Skeletal muscle tissue (tissue), 4 donors: ENCODE results near the gene PLCB1. TPM values are rescaled to one million over a fixed set of nuclear protein-coding genes. Genes with fewer than 3 reads are reported as not detected.

Experiments used
- H3K27ac ChIP-seq: one replicate; pipeline ENCODE4 v1.7.0; 2013; ENCODE audit warnings: mild to moderate bottlenecking, low read depth, low read length, inconsistent platforms
- H3K27me3 ChIP-seq, 3 donors: one replicate each; pipeline ENCODE4 v1.7.0; 2013; ENCODE audit warnings: low read length in 3 of 3; ENCODE audit not compliant: control insufficient read depth in 3 of 3, insufficient read depth in 3 of 3
- H3K36me3 ChIP-seq, 3 donors: one replicate each; pipeline ENCODE4 v1.7.0; 2013; ENCODE audit warnings: low read length in 3 of 3; ENCODE audit not compliant: control insufficient read depth in 3 of 3, insufficient read depth in 3 of 3
- H3K4me1 ChIP-seq, 3 donors: one replicate each; pipeline ENCODE4 v1.7.0; 2013; ENCODE audit warnings: low read length in 3 of 3, mild to moderate bottlenecking in 3 of 3; ENCODE audit not compliant: control insufficient read depth in 3 of 3, insufficient read depth in 3 of 3
- H3K4me3 ChIP-seq, 3 donors: one replicate each; pipeline ENCODE4 v1.7.0; 2013; ENCODE audit warnings: low read length in 3 of 3
- H3K9ac ChIP-seq, 3 donors: one replicate each; pipeline ENCODE4 v1.7.0; 2013; ENCODE audit warnings: low read length in 3 of 3, mild to moderate bottlenecking in 3 of 3, moderate library complexity in 2 of 3, low read depth in 1 of 3
- H3K9me3 ChIP-seq, 3 donors: one replicate each; pipeline ENCODE4 v1.7.0; 2013; ENCODE audit warnings: low read length in 3 of 3; ENCODE audit not compliant: control insufficient read depth in 3 of 3
- total RNA-seq: library from RNA; depleted of rRNA; stranded (reverse); fragments of >200 nt; gene quantifications from one replicate; pipeline ENCODE4 v1.2.3, GENCODE V29; 2014
- donor health status: Osteomylitis.

PLCB1 gene
- total RNA-seq, 1 donor from 2014 or later: 13.0 TPM

DNA sequence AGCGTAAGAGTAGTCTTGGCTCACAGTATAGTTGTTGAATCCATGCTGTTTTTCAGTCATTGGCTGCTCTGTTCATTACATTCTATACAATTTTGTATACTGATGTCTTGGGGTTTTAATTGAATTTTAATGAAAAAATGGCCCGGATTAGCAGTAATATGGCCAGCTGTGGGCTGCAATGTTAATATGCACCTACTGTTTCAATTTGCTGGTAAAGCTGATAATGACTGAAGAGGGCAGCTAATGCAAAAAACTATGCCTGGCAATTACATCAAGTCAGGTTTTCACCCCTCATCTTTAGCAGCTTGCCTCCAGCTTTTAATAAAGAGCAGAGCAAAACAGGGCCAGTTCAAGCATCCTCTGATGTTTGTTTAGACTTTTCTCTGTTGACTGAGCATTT lies 394.5 kb downstream of the PLCB1 start:
- no peak overlapping the region for H3K9ac ChIP-seq

DNA sequence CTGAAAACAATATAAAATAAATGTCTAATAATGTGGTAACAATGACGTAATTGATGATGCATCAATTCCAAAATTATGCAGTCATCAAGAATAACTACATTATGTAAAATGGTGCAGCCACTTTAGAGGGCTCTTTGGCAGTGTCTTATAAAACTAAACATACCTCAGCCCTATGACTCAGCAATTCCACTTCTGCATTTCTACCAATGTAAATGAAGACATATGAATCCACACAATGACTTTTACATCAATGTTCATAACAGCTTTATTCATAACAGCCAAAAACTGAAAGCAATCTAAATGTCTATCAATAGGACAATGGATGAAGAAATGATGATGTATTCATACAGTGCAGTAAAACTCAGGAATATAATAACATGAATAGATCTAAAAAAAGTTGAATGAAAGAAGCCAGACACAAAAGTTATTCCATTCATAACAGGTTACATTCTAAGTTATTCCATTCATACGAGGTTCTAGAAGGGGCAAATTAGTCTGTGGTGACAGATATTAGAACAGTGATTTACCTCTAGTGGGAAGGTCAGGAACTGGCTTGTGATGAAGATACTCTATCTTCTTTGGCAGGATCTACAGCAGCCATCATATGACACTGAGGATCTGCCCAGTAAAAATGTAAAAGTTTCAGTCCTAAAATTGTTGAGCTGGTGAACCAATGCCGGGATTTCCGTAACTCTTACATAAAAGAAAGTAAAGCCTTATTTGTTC lies 396.1 kb downstream of the PLCB1 start:
- H3K27ac ChIP-seq: no peak overlapping the region
- H3K36me3 ChIP-seq: no peaks in the 10 kb centered on the region
- no peaks in the 10 kb centered on the region for H3K9me3 ChIP-seq
- no peaks in the 10 kb centered on the region for H3K4me1 ChIP-seq
- no peak overlapping the region for H3K9ac ChIP-seq
- H3K4me3 ChIP-seq: no peak overlapping the region
- no peaks in the 10 kb centered on the region for H3K27me3 ChIP-seq

More for the DNA sequence above, 394.5 kb downstream of the PLCB1 start:
- H3K4me3 ChIP-seq: no peak overlapping the region
- H3K4me1 ChIP-seq: no peaks in the 10 kb centered on the region
- H3K27ac ChIP-seq: no peak overlapping the region
- H3K9me3 ChIP-seq: no peaks in the 10 kb centered on the region
- no peaks in the 10 kb centered on the region for H3K36me3 ChIP-seq
- no peaks in the 10 kb centered on the region for H3K27me3 ChIP-seq

DNA sequence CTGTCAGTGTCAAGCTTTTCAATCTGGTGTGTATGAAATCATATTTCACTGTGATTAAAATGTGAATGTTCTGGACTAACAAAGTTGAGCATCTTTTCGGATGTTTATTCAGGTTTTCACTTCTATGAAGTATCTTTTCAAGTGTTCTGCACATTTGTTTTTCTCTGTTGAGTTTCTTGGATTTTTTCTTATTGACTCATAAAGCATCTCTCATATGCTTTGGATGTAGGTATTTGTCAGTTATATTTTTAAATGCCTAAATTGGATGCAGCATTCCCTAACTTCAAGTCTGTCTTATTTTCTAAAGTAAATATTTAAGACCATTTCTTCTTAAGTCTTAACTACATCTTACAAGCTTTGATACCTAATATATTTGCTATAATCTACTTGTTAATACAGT lies 398.0 kb downstream of the PLCB1 start:
- Histone ChIP-seq H3K27me3 (no peaks in the 10 kb centered on the region), H3K27ac (no peak overlapping the region), H3K9me3 (no peaks in the 10 kb centered on the region), H3K36me3 (no peaks in the 10 kb centered on the region), H3K4me1 (no peaks in the 10 kb centered on the region), H3K9ac (no peak overlapping the region), H3K4me3 (no peak overlapping the region)

DNA sequence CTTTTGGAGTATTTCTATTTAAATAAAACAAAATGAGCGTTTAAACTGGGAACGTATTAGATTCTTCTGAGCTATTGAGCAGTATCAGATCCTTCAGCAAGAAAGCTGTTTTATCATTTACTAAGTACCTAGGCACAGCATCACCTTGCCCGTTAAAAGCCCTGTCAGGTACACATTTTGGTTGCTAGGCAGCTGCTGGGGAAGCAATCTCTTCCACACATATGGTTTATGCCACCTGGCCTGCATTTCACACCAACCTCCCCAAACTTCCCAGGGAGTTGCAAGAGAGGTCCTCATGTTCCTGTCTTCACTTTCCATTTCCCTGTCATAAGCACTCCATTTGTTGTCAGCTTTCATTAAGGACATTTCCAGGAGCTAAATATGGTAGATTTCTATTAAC lies 400.1 kb downstream of the PLCB1 start:
- Histone ChIP-seq H3K9ac (no peak overlapping the region), H3K27ac (no peak overlapping the region), H3K9me3 (no peaks in the 10 kb centered on the region), H3K27me3 (no peaks in the 10 kb centered on the region), H3K4me1 (no peaks in the 10 kb centered on the region), H3K4me3 (no peak overlapping the region), H3K36me3 (no peaks in the 10 kb centered on the region)

DNA sequence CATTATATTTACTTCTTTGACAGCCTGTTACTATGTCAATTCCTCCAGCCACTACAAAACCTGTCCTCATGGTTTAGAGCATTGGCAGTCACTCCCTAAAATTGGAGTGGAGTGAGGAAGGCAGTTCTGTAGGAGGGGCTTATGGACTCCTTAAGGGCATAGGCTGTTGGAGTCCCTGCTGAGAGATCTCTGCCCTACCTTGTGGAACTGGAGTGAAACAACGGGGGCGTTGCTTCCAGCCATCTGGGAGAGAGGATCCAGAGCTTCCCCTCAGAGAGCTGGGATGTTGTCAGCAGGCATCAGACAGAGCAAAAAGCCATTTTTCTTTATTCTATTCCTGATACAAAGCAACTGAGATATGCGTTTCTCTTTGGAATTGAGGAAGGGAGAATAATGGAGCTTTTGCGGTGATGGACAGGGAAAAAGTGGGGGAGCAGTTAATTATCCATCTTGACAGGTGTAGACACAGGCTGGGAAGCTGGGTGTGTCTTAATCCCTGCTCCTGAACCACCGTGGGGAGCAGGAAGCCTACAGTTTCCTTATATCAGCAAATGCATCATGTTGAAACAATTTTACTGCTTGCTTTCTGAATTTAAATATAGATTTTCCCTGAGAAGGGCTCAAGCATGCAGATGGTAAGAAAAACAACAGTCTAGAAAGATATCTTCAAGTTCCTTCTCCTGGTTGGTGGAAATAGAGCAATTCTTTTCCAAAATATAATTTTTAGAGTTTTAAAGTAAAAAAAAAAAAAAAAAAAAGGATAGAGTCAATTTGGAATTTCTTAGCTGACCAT lies 402.5 kb downstream of the PLCB1 start:
- Histone ChIP-seq H3K27me3 (no peaks in the 10 kb centered on the region), H3K27ac (no peak overlapping the region), H3K9me3 (no peaks in the 10 kb centered on the region), H3K4me3 (no peak overlapping the region), H3K9ac (no peak overlapping the region), H3K4me1 (no peaks in the 10 kb centered on the region), H3K36me3 (no peaks in the 10 kb centered on the region)

- Histone ChIP-seq H3K9me3 (no peaks in the 10 kb centered on the region), H3K4me3 (no peak overlapping the region), H3K36me3 (no peaks in the 10 kb centered on the region), H3K9ac (no peak overlapping the region), H3K4me1 (no peaks in the 10 kb centered on the region), H3K27me3 (no peaks in the 10 kb centered on the region), H3K27ac (no peak overlapping the region)
Observed at GRCh38 chr20:8535403-8536261, 403.6 kb downstream of the PLCB1 start.

- Histone ChIP-seq H3K4me1 (no peaks in the 10 kb centered on the region), H3K9ac (no peak overlapping the region), H3K36me3 (no peaks in the 10 kb centered on the region), H3K4me3 (no peak overlapping the region), H3K27me3 (no peaks in the 10 kb centered on the region), H3K9me3 (no peaks in the 10 kb centered on the region), H3K27ac (no peak overlapping the region)
Observed at GRCh38 chr20:8536262-8536618, 404.2 kb downstream of the PLCB1 start.

- Histone ChIP-seq H3K4me1 (no peaks in the 10 kb centered on the region), H3K4me3 (no peak overlapping the region), H3K9ac (no peak overlapping the region), H3K9me3 (no peaks in the 10 kb centered on the region), H3K36me3 (no peaks in the 10 kb centered on the region), H3K27ac (no peak overlapping the region), H3K27me3 (no peaks in the 10 kb centered on the region)
Observed at GRCh38 chr20:8540466-8540865, 408.4 kb downstream of the PLCB1 start.

GRCh38 chr20:8542110-8542486 lies 410.0 kb downstream of the PLCB1 start:
- Histone ChIP-seq H3K4me1 (no peaks in the 10 kb centered on the region), H3K36me3 (no peaks in the 10 kb centered on the region), H3K9ac (no peak overlapping the region), H3K4me3 (no peak overlapping the region), H3K27ac (no peak overlapping the region), H3K27me3 (no peaks in the 10 kb centered on the region), H3K9me3 (no peaks in the 10 kb centered on the region)

DNA sequence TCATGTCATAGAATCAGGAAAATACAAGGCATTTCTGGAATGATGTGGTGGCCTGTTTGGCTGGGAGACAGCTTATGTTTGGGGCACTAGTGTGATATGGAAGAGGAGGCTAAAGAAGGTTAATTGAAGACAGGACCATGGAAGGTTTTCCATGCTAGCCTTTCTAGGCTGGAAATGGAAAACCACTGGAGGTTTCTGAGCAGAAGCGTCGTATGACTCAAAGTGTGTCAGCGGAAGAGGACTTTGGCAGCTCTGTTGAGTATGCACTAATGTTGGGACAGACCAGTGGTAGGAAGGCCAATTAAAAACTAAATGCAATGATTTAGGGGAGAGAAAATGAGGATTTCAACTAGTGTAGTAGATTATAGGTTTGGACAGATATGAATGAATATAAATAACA lies 413.1 kb downstream of the PLCB1 start:
- Histone ChIP-seq H3K4me3 (no peak overlapping the region), H3K27ac (no peak overlapping the region), H3K36me3 (no peaks in the 10 kb centered on the region), H3K9ac (no peak overlapping the region), H3K4me1 (no peaks in the 10 kb centered on the region), H3K27me3 (no peaks in the 10 kb centered on the region), H3K9me3 (no peaks in the 10 kb centered on the region)
